K562 (cell line): ENCODE measurements around the gene PTPN20. TPM values are rescaled to one million over a fixed set of nuclear protein-coding genes. Genes with fewer than 3 reads are reported as not detected.
A peak's percentile ranks its signal among the peaks of the same experiment; 100 is the strongest.
"Not testable (repeated sequence)": the region's sequence is repeated elsewhere in the genome, so short reads cannot be mapped to it uniquely, and the experiment has no call there.

Source experiments
- ATAC-seq: fragments of 200-7000 bp; cut with Tn5 transposase; 3 replicates; pipeline ENCODE4 v1.9.1; 2020; ENCODE audit warnings: moderate library complexity
- BruUV-seq: library from RNA; stranded (reverse); fragments of 400-500 nt; replicated peaks from 2 replicates; lab custom pipeline; 2021; lab: Mats Ljungman, UMichigan
- CTCF ChIA-PET: fragments of 300-600 bp; formaldehyde crosslinking; extraction: SDS; loops from one replicate; lab custom pipeline; 2021; ENCODE audit warnings: low intra/inter-chr PET ratio; lab: Yijun Ruan, JAX
- POLR2A ChIA-PET: fragments of 300-600, 350-650 bp; sonication (Branson Sonifier 250); formaldehyde crosslinking; extraction: SDS; loops from one replicate; lab custom pipeline; 2021; ENCODE audit warnings: antibody characterized with exemption, inconsistent platforms; lab: Yijun Ruan, JAX
- DNase-seq, 4 experiments: peaks; one replicate each; pipeline versions ENCODE4 v3.0.0 to v3.0.0-alpha.2; 2011 to 2018; ENCODE audit warnings: low spot score in 3 of 4, mixed read lengths in 3 of 4; ENCODE audit errors: extremely low read depth in 1 of 4
- FAIRE-seq: peaks from 2 replicates; lab custom pipeline; 2011; peaks lifted over from hg19 to GRCh38; lab: Jason Lieb, UNC
- H2AFZ ChIP-seq: 2 replicates; pipeline ENCODE4 v1.6.0; 2011; ENCODE audit warnings: low read depth, low read length, control low read depth, inconsistent platforms
- H3K27ac ChIP-seq: fragments of 200-600 bp; 3 replicates; pipeline ENCODE4 v1.8.0; 2011; ENCODE audit warnings: low read depth, mild to moderate bottlenecking, control low read depth, inconsistent platforms, low read length, moderate library complexity, mixed read lengths; ENCODE audit errors: extremely low read depth
- H3K27me3 ChIP-seq, 2 experiments: fragments of 300-600 bp in 1 of 2; 2 replicates in 1 of 2; 3 replicates in 1 of 2; pipeline versions ENCODE4 v1.6.0 to v1.8.0; 2011; ENCODE audit warnings: inconsistent platforms in 2 of 2, low read length in 2 of 2, mild to moderate bottlenecking in 1 of 2, mixed read lengths in 1 of 2, moderate library complexity in 1 of 2; ENCODE audit not compliant: control insufficient read depth in 2 of 2, insufficient read depth in 2 of 2
- H3K36me3 ChIP-seq: fragments of 300-600 bp; 3 replicates; pipeline ENCODE4 v1.8.0; 2011; ENCODE audit warnings: mild to moderate bottlenecking, low read length, inconsistent platforms; ENCODE audit not compliant: control insufficient read depth, insufficient read depth
- H3K4me1 ChIP-seq, 2 experiments: fragments of 200-600 bp in 1 of 2; replicated peaks in 1 of 2; 2 replicates in 1 of 2; 3 replicates in 1 of 2; pipeline versions ENCODE4 v1.5.1 to v1.8.0; 2011; ENCODE audit warnings: inconsistent platforms in 2 of 2, low read length in 2 of 2, mild to moderate bottlenecking in 1 of 2, mixed read lengths in 1 of 2, moderate library complexity in 1 of 2; ENCODE audit not compliant: control insufficient read depth in 2 of 2, insufficient read depth in 2 of 2
- H3K4me2 ChIP-seq: 2 replicates; pipeline ENCODE4 v1.6.1; 2011; ENCODE audit warnings: low read length, control low read depth, inconsistent platforms, mixed read lengths; ENCODE audit not compliant: insufficient read depth
- H3K4me3 ChIP-seq: fragments of 200-600 bp; sonication (generic), shearing (Covaris generic); 2 replicates; pipeline ENCODE4 v1.5.1; 2016; ENCODE audit warnings: control low read depth, inconsistent platforms
- H3K79me2 ChIP-seq: fragments of 200-600 bp; 3 replicates; pipeline ENCODE4 v1.8.0; 2011; ENCODE audit warnings: low read length, inconsistent platforms; ENCODE audit not compliant: control insufficient read depth, insufficient read depth
- H3K9ac ChIP-seq, 2 experiments: 2 replicates each; pipeline versions ENCODE4 v1.6.0 to v1.6.1; 2011; ENCODE audit warnings: low read depth in 2 of 2, low read length in 2 of 2, control low read depth in 1 of 2, inconsistent platforms in 1 of 2, mild to moderate bottlenecking in 1 of 2, mixed read lengths in 1 of 2; ENCODE audit not compliant: insufficient read depth in 1 of 2
- H3K9me1 ChIP-seq: one replicate; pipeline ENCODE4 v1.6.0; 2011; ENCODE audit warnings: inconsistent platforms, mild to moderate bottlenecking, low read length, moderate library complexity; ENCODE audit not compliant: control insufficient read depth, insufficient read depth
- H3K9me3 ChIP-seq: replicated peaks from 2 replicates; pipeline ENCODE4 v1.5.1; 2011; ENCODE audit warnings: low read depth, low read length, inconsistent platforms; ENCODE audit not compliant: control insufficient read depth, insufficient read depth
- H4K20me1 ChIP-seq: replicated peaks from 2 replicates; pipeline ENCODE4 v1.6.1; 2011; ENCODE audit warnings: low read length, inconsistent platforms, mixed read lengths; ENCODE audit not compliant: control insufficient read depth, insufficient read depth
- CTCF ChIP-seq, 3 experiments: IDR thresholded peaks in 2 of 3; conservative IDR thresholded peaks in 1 of 3; 2 replicates each; pipeline ENCODE4 v1.5.1; 2011 to 2012; ENCODE audit warnings: low read length in 3 of 3, mild to moderate bottlenecking in 3 of 3, control low read depth in 2 of 3, improper control_type of control experiment in 1 of 3, inconsistent platforms in 1 of 3, low read depth in 1 of 3, mixed read lengths in 1 of 3, moderate library complexity in 1 of 3; ENCODE audit not compliant: insufficient read depth in 2 of 3
- L3MBTL2 ChIP-seq: fragments of 450-650 bp; IDR thresholded peaks from 2 replicates; pipeline ENCODE4 v1.6.1; 2016; ENCODE audit warnings: mild to moderate bottlenecking, moderate library complexity
- RAD21 ChIP-seq, 2 experiments: fragments of 250-450 bp in 1 of 2; fragments of 450-650 bp in 1 of 2; sonication (Bioruptor Pico) in 1 of 2; formaldehyde crosslinking in 1 of 2; IDR thresholded peaks in 1 of 2; conservative IDR thresholded peaks in 1 of 2; 2 replicates each; pipeline versions ENCODE4 v1.4.0 to v1.8.0; 2020 to 2022; ENCODE audit warnings: mild to moderate bottlenecking in 2 of 2, moderate library complexity in 1 of 2
- ZNF134 ChIP-seq: fragments of 250-450 bp; sonication (Bioruptor Pico); conservative IDR thresholded peaks from 2 replicates; pipeline ENCODE4 v1.4.0; 2020
- ZNF395 ChIP-seq: fragments of 200-800 bp; sonication (Bioruptor generic); IDR thresholded peaks from 2 replicates; pipeline ENCODE4 v1.6.1; 2017; ENCODE audit warnings: missing genetic modification characterization, missing compliant biosample characterization
- ZNF699 ChIP-seq: fragments of 250-450 bp; sonication (Bioruptor Pico); IDR thresholded peaks from 2 replicates; pipeline ENCODE4 v1.8.0; 2021; ENCODE audit warnings: mild to moderate bottlenecking, moderate library complexity; ENCODE audit not compliant: insufficient replicate concordance
- WGBS: fragments of 100-300 bp; shearing (Covaris generic); methylation state at CpG from one replicate; pipeline ENCODE4 v1.1.6; 2016; ENCODE audit warnings: low coverage, mixed read lengths; ENCODE audit not compliant: insufficient coverage; ENCODE audit errors: missing lambda C conversion rate; 5-methylcytosine and 5-hydroxymethylcytosine counted together
- in situ Hi-C: fragments of 300-500 bp; cut with MboI; formaldehyde crosslinking; loops from 4 replicates; pipeline ENCODE4 v1.15.0; 2018; ENCODE audit warnings: inconsistent platforms, mixed read lengths
- intact Hi-C: fragments of 100-400 bp; cut with micrococcal nuclease; formaldehyde crosslinking; loops from 2 replicates; pipeline ENCODE4 v1.14.2; 2022
- polyA plus RNA-seq, 8 experiments: library from polyadenylated mRNA; depleted of rRNA in 4 of 8; stranded (reverse) in 5 of 8; unstranded in 3 of 8; fragments of >200 nt; fragmentation: Nextera tagmentation in 2 of 8; fragmentation: Illumina TruSeq in 1 of 8; extraction: Ambion mirVana in 2 of 8; extraction: Trizol in 1 of 8; gene quantifications; 2 replicates each; pipeline versions ENCODE4 v1.2.1 to v1.2.3, GENCODE V29; 2011 to 2014; ENCODE audit warnings: inconsistent platforms in 1 of 8, missing spikeins in 1 of 8
- total RNA-seq, 7 experiments: library from RNA; depleted of rRNA in 6 of 7; stranded (reverse); fragments of >200 nt in 6 of 7; fragmentation: Illumina TruSeq in 2 of 7; extraction: Trizol in 2 of 7; gene quantifications; 2 replicates each; pipeline versions ENCODE4 v1.2.1 to v1.2.3, GENCODE V29; 2011 to 2021; ENCODE audit warnings: low replicate concordance in 1 of 7
- TF ChIP-seq, protein P1 (sequence below): sonication (generic); formaldehyde crosslinking; IDR thresholded peaks from 2 replicates; pipeline ENCODE4 v1.5.0; 2020; ENCODE audit warnings: missing genetic modification reagents

Gene PTPN20
- total and polyA plus RNA-seq, 9 of the 15 experiments (the other 6 are each of a cell fraction or from before 2014, with no cell fraction given) = 0.03 to 0.18 (median 0.10) TPM; not detected in 6

DNA sequence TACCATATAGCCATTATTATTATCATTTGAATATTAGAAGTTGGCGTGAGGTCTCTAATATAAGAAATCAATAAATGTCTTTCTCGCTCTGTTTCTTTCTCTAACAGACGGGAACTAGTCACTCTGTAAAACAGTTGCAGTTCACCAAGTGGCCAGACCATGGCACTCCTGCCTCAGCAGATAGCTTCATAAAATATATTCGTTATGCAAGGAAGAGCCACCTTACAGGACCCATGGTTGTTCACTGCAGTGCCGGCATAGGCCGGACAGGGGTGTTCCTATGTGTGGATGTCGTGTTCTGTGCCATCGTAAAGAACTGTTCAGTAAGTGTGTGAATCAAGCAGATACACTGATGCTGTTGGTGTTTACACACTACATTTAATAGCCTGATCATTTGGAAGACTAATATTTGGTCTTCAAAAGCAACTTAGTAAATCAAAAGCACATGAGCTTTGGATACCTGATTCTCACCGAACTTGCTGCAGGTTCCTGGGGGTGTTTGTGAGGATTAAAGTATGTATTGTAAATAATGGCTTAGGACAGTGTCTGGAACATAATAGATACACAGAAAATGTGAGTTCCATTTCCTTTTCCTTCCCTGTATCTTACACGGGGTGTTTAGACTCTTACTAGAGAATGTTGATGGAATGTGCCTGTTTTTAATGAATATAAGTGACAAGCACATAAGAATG is 76.2 kb downstream of the PTPN20 start:
- BruUV-seq, in situ Hi-C loops, H3K4me3 ChIP-seq, DNase-seq, H3K9me3 ChIP-seq, H2AFZ ChIP-seq, H3K27ac ChIP-seq, H3K4me1 ChIP-seq, FAIRE-seq, H3K79me2 ChIP-seq, H4K20me1 ChIP-seq, intact Hi-C loops, H3K9ac ChIP-seq, H3K36me3 ChIP-seq, POLR2A ChIA-PET, H3K9me1 ChIP-seq, H3K4me2 ChIP-seq, H3K27me3 ChIP-seq, CTCF ChIA-PET: not testable (repeated sequence)
- WGBS = no CpG with 5 or more reads among the region's 10 CpGs
- peak; percentile 97 for ATAC-seq

- FAIRE-seq (peak; percentile 26), ATAC-seq (peak; percentile 95), DNase-seq (peak in 2 of 4 experiments; percentile 41 to 43)
- Histone ChIP-seq H3K4me2 (peak overlapping the region; percentile 39; the same call in 1 of the 2 replicates), H3K79me2 (no peaks in the 10 kb centered on the region), H3K4me3 (no peak overlapping the region), H3K4me1 (no peaks in the 10 kb centered on the region; a peak in 2 of 5 replicates), H4K20me1 (no peaks in the 10 kb centered on the region), H3K9me1 (no peaks in the 10 kb centered on the region), H3K9ac (peak overlapping the region in 1 of 2 experiments; percentile 72; a peak in 2 of 4 replicates), H3K9me3 (no peaks in the 10 kb centered on the region), H2AFZ (peak overlapping the region; percentile 74), H3K27me3 (0 out of 5 replicates have a peak, but pooled peaks cover 0 to 4% of the 10 kb centered on the region in 2 experiments), H3K27ac (no peak overlapping the region), H3K36me3 (no peaks in the 10 kb centered on the region)
- BruUV-seq = no TSS peak
- 6% methylated on average over 7 of the region's 7 CpGs for WGBS
- ChIA-PET POLR2A (interaction anchor here (0.5 kb wide), 1 partner anchor 290 kb away, joined by 3 read pairs; no protein-coding TSS in a partner anchor), CTCF (interaction anchor here (0.6 to 1.3 kb wide), 2 partner anchors 348 to 1663 kb away, joined by 4 to 5 read pairs; no protein-coding TSS in a partner anchor)
- intact Hi-C loops = no loop called here
- in situ Hi-C loops = no loop called here
- TF ChIP-seq ZNF699 = no peak
- peak; percentile 54; the same call in 1 of the 2 replicates for TF ChIP-seq L3MBTL2
- peak; percentile 57 to 68 (median 65) for TF ChIP-seq CTCF (IDR thresholded peaks at IDR 0.05 in 2 of 3, conservative IDR thresholded peaks at IDR 0.05 in 1 of 3; ENCODE audit: insufficient read depth in 2 of 3, low read depth in 1 of 3, low read length in 3 of 3)
- peak; percentile 35 to 60; a peak in 3 of 4 replicates for TF ChIP-seq RAD21 (CRISPR knock-in tag; conservative IDR thresholded peaks at IDR 0.05 in 1 of 2, IDR thresholded peaks at IDR 0.05 in 1 of 2)
- no peak for TF ChIP-seq ZNF395 (CRISPR knock-in tag)
- no peak for TF ChIP-seq ZNF134 (CRISPR knock-in tag)
- TF ChIP-seq, protein P1, sequence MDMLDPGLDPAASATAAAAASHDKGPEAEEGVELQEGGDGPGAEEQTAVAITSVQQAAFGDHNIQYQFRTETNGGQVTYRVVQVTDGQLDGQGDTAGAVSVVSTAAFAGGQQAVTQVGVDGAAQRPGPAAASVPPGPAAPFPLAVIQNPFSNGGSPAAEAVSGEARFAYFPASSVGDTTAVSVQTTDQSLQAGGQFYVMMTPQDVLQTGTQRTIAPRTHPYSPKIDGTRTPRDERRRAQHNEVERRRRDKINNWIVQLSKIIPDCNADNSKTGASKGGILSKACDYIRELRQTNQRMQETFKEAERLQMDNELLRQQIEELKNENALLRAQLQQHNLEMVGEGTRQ (CRISPR knock-in tag) = peak; percentile 58; the same call in 1 of the 2 replicates
These were observed 81.8 kb downstream of the PTPN20 start for GRCh38 chr10:46992803-46993561.
